ENCODE measurements around the gene RALGPS1.

DNA sequence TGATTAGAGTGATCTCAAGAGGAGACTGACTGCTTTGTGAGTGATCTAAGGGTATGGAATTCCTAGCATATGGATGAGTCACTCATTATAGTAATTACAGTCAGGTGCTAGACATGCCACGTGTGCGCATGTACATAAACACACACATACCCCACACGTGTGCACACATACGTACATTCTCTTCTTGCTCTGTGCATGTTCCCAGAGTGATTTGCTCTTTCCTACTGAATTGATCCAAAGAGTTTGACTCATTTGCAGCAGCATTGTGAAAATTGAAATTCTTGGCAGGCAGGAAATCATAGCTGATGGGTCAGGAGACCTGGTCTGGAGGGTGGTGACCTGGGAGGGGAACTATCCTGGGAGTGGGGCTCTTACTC is 144.1 kb downstream of the RALGPS1 start:
- TF ChIP-seq CTCF (IDR thresholded peaks at IDR 0.05; ENCODE audit: low read length): no peak
- TF ChIP-seq EZH2 (optimal IDR thresholded peaks at IDR 0.05; ENCODE audit: low read depth, low read length): no peak
